HG02763 (cell line): ENCODE data around the gene GPX1.
"Not testable (repeated sequence)": the region's sequence is repeated elsewhere in the genome, so short reads cannot be mapped to it uniquely, and the experiment has no call there.

Experiments
- ATAC-seq: cut with Tn5 transposase; IDR thresholded peaks from one replicate; pipeline ENCODE4 v1.9.1; 2021; ENCODE audit warnings: mild to moderate bottlenecking, moderate library complexity; ENCODE audit not compliant: unreplicated experiment

Gene GPX1

DNA sequence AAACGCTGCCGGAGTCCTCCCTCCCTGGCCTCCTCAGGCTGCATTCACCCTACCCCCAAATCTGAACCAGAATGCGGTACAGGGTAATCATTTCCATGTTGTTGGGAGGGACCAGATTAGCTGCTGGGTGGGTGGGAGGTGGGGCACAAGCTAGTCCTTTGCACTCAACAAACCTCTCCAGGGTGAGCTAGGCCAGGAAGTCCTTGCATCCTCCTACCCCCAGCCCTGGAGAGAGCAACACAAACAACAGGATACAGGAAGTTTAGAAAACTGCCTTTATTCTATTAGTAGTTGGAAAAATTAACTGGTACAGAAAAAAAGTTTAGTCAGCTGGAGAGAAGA lies 702 bp upstream of the GPX1 start:
- ATAC-seq, result no peak

- peak; percentile 22 for ATAC-seq
These were observed 523 bp downstream of the GPX1 start for GRCh38 chr3:49357443-49358216.

DNA sequence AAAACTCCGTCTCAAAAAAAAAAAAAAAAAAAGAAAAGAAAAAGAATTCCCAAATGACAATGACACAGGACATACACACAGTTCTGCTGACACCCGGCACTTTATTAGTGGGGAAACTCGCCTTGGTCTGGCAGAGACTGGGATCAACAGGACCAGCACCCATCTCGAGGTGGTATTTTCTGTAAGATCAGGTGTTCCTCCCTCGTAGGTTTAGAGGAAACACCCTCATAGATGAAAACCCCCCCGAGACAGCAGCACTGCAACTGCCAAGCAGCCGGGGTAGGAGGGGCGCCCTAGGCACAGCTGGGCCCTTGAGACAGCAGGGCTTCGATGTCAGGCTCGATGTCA lies 1.1 kb downstream of the GPX1 start:
- not testable (repeated sequence) for ATAC-seq

- ATAC-seq, result no peak
These were observed 5.2 kb downstream of the GPX1 start for GRCh38 chr3:49352890-49353421.

DNA sequence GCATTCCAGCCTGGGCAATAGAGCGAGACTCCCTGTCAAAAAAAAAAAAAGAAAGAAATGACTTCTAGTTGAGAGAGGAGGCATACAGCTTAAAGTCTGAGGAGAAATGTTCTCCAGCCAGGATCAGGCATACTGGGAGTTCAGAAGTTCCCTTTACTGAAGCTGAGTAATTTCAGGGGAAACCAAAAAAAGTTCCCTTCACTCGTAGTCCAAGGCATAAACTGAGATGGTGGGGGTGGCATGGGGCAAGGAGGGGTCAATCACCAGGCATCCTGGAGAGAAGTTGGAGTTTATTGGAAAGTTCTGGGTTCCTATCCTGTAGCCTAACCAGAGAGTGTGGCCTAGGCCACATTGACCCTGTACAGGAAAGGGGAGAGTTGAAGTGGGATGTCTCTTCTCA lies 5.9 kb downstream of the GPX1 start:
- ATAC-seq, result no peak

DNA sequence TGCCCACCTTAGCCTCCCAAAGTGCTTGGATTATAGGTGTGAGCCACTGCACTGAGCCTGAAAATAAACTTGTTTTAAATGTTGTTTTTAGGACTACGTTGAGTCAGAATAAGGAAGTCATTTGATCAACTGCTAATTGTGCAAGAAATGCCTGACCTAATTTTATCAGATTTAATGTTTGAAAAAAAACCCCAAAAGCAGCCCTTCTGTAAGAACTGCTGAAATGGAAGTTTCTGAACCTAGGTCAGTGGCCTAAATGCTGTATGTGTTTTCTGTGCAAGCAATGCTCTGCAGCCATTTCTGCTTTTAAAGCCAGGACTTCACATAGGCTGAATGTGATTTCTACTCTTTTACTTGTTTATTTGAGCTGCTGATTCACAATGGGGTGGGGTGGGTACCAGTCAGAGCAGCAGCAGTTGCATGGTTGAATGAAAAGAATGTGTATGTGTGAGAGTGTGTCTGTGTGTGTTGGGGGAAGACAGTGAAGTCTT lies 6.6 kb downstream of the GPX1 start:
- ATAC-seq, result no peak

- ATAC-seq, result no peak
These were observed 8.6 kb downstream of the GPX1 start for GRCh38 chr3:49349348-49350114.

- ATAC-seq, result not testable (repeated sequence)
These were observed 9.8 kb downstream of the GPX1 start for GRCh38 chr3:49348361-49348760.

GRCh38 chr3:49346797-49347251 lies 11.3 kb downstream of the GPX1 start:
- no peak for ATAC-seq

- no peak for ATAC-seq
These were observed 15.0 kb downstream of the GPX1 start for GRCh38 chr3:49343163-49343562.

GRCh38 chr3:49341996-49342395 lies 16.2 kb downstream of the GPX1 start:
- no peak for ATAC-seq

GRCh38 chr3:49339941-49340800 lies 18.0 kb downstream of the GPX1 start, which contains the start of gene USP4:
Gene USP4, minus strand, starts transcription at chr3:49340053. Its CDS starts 29 bp downstream, at chr3:49340024.
- peak; percentile 88 for ATAC-seq

- no peak for ATAC-seq
These were observed 18.6 kb downstream of the GPX1 start for GRCh38 chr3:49339581-49339940.

DNA sequence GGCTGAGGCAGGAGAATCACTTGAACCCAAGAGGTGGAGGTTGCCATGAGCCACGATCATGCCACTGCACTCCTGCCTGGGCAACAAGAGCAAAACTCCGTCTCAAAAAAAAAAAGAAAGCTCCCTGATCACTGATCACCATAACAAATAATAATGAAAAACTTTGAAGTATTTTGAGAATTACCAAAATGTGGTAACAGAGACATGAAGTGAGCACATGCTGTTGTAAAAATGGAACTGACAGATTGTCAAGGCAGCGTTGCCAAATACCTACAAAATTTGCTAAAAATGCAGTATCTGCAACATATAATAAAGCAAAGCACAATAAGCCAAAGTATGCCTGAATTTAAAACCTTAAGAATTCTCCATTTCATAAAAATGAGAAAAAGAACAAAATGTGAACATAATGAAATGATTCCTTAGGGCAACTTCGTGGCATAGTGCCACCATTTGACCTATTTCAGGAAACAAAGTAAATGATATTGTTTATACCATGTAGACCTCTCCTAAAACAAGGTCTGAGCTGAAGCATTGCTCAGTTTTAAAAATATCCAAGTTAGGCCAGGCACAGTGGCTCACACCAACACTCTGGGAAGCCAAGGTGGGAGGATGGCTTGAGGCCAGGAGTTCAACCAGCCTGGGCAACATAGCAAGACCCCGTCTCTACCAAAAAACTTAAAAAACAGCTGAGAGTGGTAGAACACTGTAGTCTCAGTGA lies 24.1 kb downstream of the GPX1 start:
- no peak for ATAC-seq

- ATAC-seq, result no peak
These were observed 25.1 kb downstream of the GPX1 start for GRCh38 chr3:49333091-49333490.

- ATAC-seq, result no peak
These were observed 29.0 kb downstream of the GPX1 start for GRCh38 chr3:49329186-49329585.

- not testable (repeated sequence) for ATAC-seq
These were observed 29.8 kb downstream of the GPX1 start for GRCh38 chr3:49328350-49328749.

- ATAC-seq, result no peak
These were observed 30.7 kb downstream of the GPX1 start for GRCh38 chr3:49327485-49327884.

DNA sequence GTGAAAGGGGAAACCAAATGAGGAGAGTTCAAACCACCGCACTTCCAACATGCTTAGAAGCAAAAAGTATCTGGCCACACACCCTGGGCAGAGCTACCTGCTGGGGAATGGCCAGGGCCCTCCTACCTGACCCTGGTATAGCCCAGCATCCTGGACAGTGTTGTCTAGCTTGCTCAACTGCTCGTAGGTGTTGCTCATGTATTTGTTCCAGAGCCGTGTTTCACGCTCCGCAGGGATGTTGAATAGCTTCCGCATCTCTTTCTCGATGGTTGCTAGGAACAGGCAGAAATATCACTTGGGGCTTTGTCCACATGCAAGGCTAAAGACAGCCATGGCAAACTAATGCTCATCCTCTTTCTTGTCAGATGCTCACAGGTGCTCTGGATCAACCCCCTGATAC lies 33.4 kb downstream of the GPX1 start:
- ATAC-seq, result no peak

DNA sequence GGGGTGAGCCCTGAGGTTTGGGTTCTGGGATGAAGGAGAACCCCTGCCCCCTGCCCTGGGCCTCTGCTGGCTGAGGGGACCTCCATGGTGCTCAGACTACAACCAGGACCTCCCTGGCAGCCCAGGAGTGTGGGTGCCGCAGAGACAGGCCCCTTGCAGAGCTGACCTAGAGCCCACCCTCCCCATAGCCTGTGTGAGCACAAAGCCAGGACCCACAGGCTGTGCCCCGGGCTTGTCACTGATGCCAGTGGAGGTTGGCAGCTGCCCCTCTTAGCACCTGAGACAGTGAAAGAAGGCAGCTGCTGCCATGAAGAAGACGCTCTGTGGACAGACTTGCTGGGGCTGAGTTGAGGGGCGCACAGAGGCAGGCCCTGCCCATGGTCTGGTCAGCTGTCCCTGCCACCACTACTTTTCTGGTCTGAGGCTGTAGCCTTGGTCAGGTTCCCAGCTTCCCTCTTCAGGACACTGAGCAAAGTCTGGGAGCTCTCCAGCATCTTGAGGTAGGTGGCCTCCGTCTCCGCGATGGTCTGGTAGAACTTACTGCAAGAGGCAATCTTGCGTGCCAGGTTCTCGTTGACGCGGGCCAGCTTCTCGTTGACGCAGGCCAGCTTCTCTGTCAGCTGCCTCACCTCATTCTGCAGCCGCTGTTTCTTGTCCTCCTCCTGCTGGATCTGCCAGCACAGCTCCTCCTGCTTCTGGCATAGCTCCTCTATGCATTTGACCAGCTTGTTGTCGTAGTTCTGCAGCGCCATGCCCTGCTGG lies 41.3 kb downstream of the GPX1 start:
- ATAC-seq, result no peak
